Sigmoid colon (tissue), 4 donors: Measurements from ENCODE around the gene CYTH2.

Experiments used
- EP300 ChIP-seq, 4 donors: sonication (generic); formaldehyde crosslinking; IDR thresholded peaks; one replicate each; pipeline ENCODE4 v1.6.1; 2017; ENCODE audit warnings: antibody characterized with exemption in 4 of 4
- POLR2A ChIP-seq, 2 donors: fragments of 450-650 bp; IDR thresholded peaks; one replicate each; pipeline ENCODE4 v1.6.1; 2016; ENCODE audit warnings: antibody characterized with exemption in 2 of 2, mild to moderate bottlenecking in 2 of 2, moderate library complexity in 2 of 2
- POLR2AphosphoS5 ChIP-seq, 4 donors: sonication (generic); formaldehyde crosslinking; IDR thresholded peaks; one replicate each; pipeline ENCODE4 v1.6.1; 2017; ENCODE audit warnings: antibody characterized with exemption in 4 of 4
- TF ChIP-seq, protein P1 (sequence below), 4 experiments: fragments of 450-650 bp in 3 of 4; fragments of 200-600 bp in 1 of 4; IDR thresholded peaks; one replicate each; pipeline ENCODE4 v1.5.1; 2016 to 2019; ENCODE audit warnings: antibody characterized with exemption in 4 of 4, mild to moderate bottlenecking in 3 of 4, moderate library complexity in 2 of 4

DNA sequence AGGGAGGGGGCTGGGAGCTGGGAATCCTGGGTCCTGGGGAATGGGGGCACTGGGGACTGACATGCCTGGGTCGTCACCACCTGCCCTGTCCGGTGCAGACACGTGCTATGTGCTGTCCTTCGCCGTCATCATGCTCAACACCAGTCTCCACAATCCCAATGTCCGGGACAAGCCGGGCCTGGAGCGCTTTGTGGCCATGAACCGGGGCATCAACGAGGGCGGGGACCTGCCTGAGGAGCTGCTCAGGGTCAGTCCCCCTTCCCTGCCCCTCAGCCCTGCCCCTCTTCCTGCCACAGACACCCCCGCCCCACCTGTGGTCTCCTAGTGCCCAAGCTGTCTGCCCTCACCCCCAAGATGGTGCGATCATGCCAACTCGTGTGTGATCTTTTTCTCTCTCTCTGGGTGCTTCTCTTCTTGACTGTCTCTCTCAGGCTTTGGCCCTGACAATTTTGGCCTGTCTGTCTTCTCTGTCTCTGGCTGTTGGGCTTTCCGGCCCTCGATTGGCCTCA, 5.0 kb downstream of the CYTH2 start:
- TF ChIP-seq, protein P1, sequence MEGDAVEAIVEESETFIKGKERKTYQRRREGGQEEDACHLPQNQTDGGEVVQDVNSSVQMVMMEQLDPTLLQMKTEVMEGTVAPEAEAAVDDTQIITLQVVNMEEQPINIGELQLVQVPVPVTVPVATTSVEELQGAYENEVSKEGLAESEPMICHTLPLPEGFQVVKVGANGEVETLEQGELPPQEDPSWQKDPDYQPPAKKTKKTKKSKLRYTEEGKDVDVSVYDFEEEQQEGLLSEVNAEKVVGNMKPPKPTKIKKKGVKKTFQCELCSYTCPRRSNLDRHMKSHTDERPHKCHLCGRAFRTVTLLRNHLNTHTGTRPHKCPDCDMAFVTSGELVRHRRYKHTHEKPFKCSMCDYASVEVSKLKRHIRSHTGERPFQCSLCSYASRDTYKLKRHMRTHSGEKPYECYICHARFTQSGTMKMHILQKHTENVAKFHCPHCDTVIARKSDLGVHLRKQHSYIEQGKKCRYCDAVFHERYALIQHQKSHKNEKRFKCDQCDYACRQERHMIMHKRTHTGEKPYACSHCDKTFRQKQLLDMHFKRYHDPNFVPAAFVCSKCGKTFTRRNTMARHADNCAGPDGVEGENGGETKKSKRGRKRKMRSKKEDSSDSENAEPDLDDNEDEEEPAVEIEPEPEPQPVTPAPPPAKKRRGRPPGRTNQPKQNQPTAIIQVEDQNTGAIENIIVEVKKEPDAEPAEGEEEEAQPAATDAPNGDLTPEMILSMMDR (IDR thresholded peaks at IDR 0.05): no peak
- TF ChIP-seq POLR2A (IDR thresholded peaks at IDR 0.05): no peak
- TF ChIP-seq EP300 (IDR thresholded peaks at IDR 0.05): no peak
- no peak for TF ChIP-seq POLR2AphosphoS5 (IDR thresholded peaks at IDR 0.05)
